SK-N-MC (cell line): ENCODE results near the gene ARID5B.

Experiments
- EZH2 ChIP-seq: fragments of 200-600 bp; sonication (generic); IDR thresholded peaks from one replicate; pipeline ENCODE4 v1.6.1; 2017; ENCODE audit warnings: antibody characterized with exemption
- FOXP2 ChIP-seq: optimal IDR thresholded peaks from 2 replicates; pipeline ENCODE3; 2011; ENCODE audit warnings: mild to moderate bottlenecking, moderate library complexity; ENCODE audit not compliant: insufficient read depth; ENCODE audit errors: extremely low read length, control extremely low read depth
- POLR2AphosphoS5 ChIP-seq: IDR thresholded peaks from 2 replicates; pipeline ENCODE4 v1.6.1; 2012; ENCODE audit warnings: mild to moderate bottlenecking, low read depth, low read length, borderline replicate concordance

DNA sequence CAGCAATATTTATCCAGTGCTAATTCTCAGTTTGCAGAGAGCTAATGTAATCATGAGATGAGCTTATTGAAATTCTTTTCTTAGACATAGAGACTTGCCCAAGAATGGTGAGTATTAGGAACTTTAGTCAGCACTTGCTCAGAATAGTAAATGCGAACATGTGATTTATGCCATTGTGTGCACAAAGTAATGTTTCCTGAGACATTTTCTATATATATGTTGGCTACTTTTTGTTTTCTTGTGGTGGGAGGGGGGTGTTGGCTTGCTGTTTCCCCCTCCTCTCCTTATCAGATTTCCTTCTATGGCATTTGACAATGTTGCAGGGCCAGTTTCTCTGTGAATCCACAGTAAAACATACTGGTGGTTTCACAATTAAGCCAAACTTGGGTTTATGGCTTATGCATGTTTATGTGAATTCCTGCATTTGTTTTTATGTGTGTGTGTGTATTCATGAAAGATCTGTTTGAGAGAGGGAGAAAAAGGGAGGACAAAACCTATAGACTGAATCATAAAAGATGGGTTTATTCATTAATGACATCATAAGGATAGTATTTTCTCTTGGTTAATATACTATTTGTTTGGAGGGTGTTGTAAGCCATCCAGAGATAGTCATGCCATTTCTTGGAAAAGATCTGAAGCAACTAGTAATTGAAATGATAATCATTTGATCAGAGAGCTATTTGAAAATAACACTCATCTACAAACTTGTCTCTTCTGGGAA, 36.3 kb downstream of the ARID5B start:
- TF ChIP-seq EZH2 (no peak), POLR2AphosphoS5 (no peak), FOXP2 (no peak)
